ENCODE measurements around the gene BTN1A1.

DNA sequence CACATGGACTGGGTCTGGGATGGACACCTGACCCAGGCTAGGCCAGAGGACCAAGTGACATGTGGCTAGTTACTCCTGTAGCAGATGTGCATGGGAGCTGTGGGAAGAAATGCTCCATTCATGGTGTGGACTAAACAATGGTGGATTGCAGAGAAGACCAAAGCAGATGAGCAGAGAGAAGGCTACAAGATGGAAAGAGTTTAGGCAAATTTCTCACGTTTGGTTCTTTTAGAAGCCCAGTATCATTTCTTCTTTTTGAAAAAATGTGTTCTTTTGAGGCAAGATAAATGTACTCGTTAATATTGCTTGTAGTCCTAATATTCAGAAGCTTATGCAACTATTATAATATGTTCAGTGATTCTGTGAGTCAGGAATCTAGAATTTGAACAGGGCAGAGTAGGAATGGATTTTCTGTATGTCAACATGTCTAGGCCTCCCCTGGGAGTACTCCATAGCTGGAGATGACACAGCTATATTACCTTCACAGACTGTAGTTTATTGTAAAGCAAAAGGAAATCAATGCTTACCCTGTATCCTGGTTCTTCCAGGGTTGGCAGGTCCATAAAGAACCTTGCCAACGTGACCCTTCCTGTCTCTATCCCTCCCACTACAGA, 44.6 kb upstream of the BTN1A1 start:
- TF ChIP-seq CTCF (IDR thresholded peaks at IDR 0.05) (no peak), POLR2A (IDR thresholded peaks at IDR 0.05) (no peak)

Measured in right lobe of liver (tissue), 4 donors.